Esophagus muscularis mucosa (tissue), 4 donors: ENCODE results near the gene ZRSR2. TPM values are rescaled to one million over a fixed set of nuclear protein-coding genes. Genes with fewer than 3 reads are reported as not detected.
A peak's percentile ranks its signal among the peaks of the same experiment; 100 is the strongest.

Experiments used
- DNase-seq: peaks from one replicate; pipeline ENCODE4 v3.0.0-alpha.2; 2017; ENCODE audit errors: extremely low spot score
- H3K27ac ChIP-seq, 4 donors: fragments of 200-600 bp; sonication (generic); replicated peaks in 1 of 4; 1 replicate in 3 of 4; 2 replicates in 1 of 4; pipeline ENCODE4 v1.5.1; 2016 to 2019; ENCODE audit warnings: mild to moderate bottlenecking in 1 of 4
- H3K27me3 ChIP-seq, 4 donors: fragments of 200-600 bp; sonication (generic); one replicate each; pipeline versions ENCODE4 v1.5.1 to v1.6.0; 2016 to 2019
- H3K36me3 ChIP-seq, 4 donors: fragments of 200-600 bp; sonication (generic); one replicate each; pipeline ENCODE4 v1.5.1; 2016 to 2019
- H3K4me1 ChIP-seq, 4 donors: fragments of 200-600 bp; sonication (generic); one replicate each; pipeline ENCODE4 v1.5.1; 2016 to 2019
- H3K4me3 ChIP-seq, 4 donors: fragments of 200-600 bp; sonication (generic); 1 replicate in 2 of 4; 2 replicates in 2 of 4; pipeline ENCODE4 v1.5.1; 2016 to 2019; ENCODE audit warnings: mild to moderate bottlenecking in 4 of 4, moderate library complexity in 1 of 4
- H3K9me3 ChIP-seq, 4 donors: fragments of 200-600 bp; sonication (generic); 1 replicate in 3 of 4; 2 replicates in 1 of 4; pipeline ENCODE4 v1.5.1; 2016 to 2019
- EP300 ChIP-seq: sonication (generic); formaldehyde crosslinking; IDR thresholded peaks from one replicate; pipeline ENCODE4 v1.6.1; 2017; ENCODE audit warnings: antibody characterized with exemption
- POLR2A ChIP-seq: fragments of 450-650 bp; IDR thresholded peaks from one replicate; pipeline ENCODE4 v1.6.1; 2017; ENCODE audit warnings: antibody characterized with exemption, moderate library complexity, mild to moderate bottlenecking, low read depth
- POLR2AphosphoS5 ChIP-seq, 2 donors: sonication (generic); formaldehyde crosslinking; IDR thresholded peaks; one replicate each; pipeline ENCODE4 v1.6.1; 2017; ENCODE audit warnings: antibody characterized with exemption in 2 of 2
- WGBS: methylation state at CpG from one replicate; pipeline ENCODE4 v1.1.5; 2018; 5-methylcytosine and 5-hydroxymethylcytosine counted together
- intact Hi-C: fragments of 100-400 bp; cut with DNase I; formaldehyde crosslinking; loops from one replicate; pipeline ENCODE4 v1.15.1; 2023
- total RNA-seq, 4 donors: library from RNA; depleted of rRNA; stranded (reverse); fragments of >200 nt; gene quantifications; one replicate each; pipeline versions ENCODE4 v1.1.0 to v1.2.1, GENCODE V29; 2016
- TF ChIP-seq, protein P1 (sequence below), 3 experiments: fragments of 200-600 bp in 2 of 3; fragments of 450-650 bp in 1 of 3; sonication (generic) in 2 of 3; IDR thresholded peaks; one replicate each; pipeline ENCODE4 v1.5.1; 2017 to 2019; ENCODE audit warnings: antibody characterized with exemption in 3 of 3, mild to moderate bottlenecking in 2 of 3, moderate library complexity in 1 of 3

Gene ZRSR2
- total RNA-seq, 4 donors from 2014 or later = 7.0 to 12.4 (median 9.0) TPM

- Histone ChIP-seq H3K36me3 (peaks cover 0 to 86% (median 65%) of the 10 kb centered on the region in 4 donors), H3K27ac (no peak overlapping the region), H3K4me1 (no peaks in the 10 kb centered on the region), H3K27me3 (no peaks in the 10 kb centered on the region), H3K4me3 (no peak overlapping the region), H3K9me3 (no peaks in the 10 kb centered on the region)
- intact Hi-C loops = no loop called here
- WGBS = 93% methylated on average over 8 of the region's 8 CpGs
- DNase-seq = no peak
- TF ChIP-seq POLR2AphosphoS5 (IDR thresholded peaks at IDR 0.05) (no peak), EP300 (no peak), POLR2A (no peak)
- TF ChIP-seq, protein P1, sequence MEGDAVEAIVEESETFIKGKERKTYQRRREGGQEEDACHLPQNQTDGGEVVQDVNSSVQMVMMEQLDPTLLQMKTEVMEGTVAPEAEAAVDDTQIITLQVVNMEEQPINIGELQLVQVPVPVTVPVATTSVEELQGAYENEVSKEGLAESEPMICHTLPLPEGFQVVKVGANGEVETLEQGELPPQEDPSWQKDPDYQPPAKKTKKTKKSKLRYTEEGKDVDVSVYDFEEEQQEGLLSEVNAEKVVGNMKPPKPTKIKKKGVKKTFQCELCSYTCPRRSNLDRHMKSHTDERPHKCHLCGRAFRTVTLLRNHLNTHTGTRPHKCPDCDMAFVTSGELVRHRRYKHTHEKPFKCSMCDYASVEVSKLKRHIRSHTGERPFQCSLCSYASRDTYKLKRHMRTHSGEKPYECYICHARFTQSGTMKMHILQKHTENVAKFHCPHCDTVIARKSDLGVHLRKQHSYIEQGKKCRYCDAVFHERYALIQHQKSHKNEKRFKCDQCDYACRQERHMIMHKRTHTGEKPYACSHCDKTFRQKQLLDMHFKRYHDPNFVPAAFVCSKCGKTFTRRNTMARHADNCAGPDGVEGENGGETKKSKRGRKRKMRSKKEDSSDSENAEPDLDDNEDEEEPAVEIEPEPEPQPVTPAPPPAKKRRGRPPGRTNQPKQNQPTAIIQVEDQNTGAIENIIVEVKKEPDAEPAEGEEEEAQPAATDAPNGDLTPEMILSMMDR (IDR thresholded peaks at IDR 0.05) = no peak
Measured at GRCh38 chrX:15812192-15812938, 22.1 kb downstream of the ZRSR2 start.

- WGBS = 100% methylated on average over 1 of the region's 1 CpG
- DNase-seq = no peak
- Histone ChIP-seq H3K4me3 (no peak overlapping the region), H3K4me1 (no peaks in the 10 kb centered on the region), H3K9me3 (no peaks in the 10 kb centered on the region), H3K27me3 (no peaks in the 10 kb centered on the region), H3K27ac (no peak overlapping the region), H3K36me3 (peaks cover 0 to 90% (median 60%) of the 10 kb centered on the region in 4 donors)
- TF ChIP-seq POLR2AphosphoS5 (IDR thresholded peaks at IDR 0.05) = no peak
- no peak for TF ChIP-seq EP300
- TF ChIP-seq, protein P1 (IDR thresholded peaks at IDR 0.05) = no peak
- TF ChIP-seq POLR2A = no peak
- intact Hi-C loops = no loop called here
Measured at GRCh38 chrX:15813416-15813815, 23.1 kb downstream of the ZRSR2 start.

DNA sequence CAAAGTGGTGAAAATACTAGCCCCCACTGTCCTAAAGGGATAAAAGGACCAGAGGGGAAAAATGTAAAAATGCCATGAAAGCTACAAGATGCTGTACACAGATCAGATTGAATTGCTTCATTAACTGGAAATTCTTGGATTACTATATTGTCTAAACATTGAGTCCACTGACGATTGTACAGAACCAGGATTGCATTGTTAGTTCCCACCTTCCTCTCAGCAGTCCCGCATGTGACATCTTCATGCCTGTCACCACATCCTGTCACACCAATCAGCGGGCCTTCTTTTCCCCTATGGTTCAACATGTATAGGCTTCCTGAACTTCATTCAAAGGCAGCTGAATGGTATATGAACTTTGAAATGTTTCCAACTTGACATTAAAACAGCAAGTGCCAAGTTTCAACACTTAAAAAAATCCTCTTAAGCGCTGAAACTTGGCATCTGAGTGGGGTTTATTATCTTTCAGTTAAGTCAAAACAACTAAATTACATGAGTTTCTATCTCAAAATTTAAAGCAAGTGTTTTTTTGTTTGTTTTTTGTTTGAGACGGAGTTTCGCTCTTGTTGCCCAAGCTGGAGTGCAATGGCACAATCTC lies 24.6 kb downstream of the ZRSR2 start:
- 93% methylated on average over 6 of the region's 6 CpGs for WGBS
- H3K4me3 ChIP-seq = no peak overlapping the region
- H3K4me1 ChIP-seq = no peaks in the 10 kb centered on the region
- H3K27me3 ChIP-seq = no peaks in the 10 kb centered on the region
- intact Hi-C loops = no loop called here
- no peak for DNase-seq
- H3K27ac ChIP-seq = no peak overlapping the region
- H3K36me3 ChIP-seq = peaks cover 0 to 89% (median 58%) of the 10 kb centered on the region in 4 donors
- no peak for TF ChIP-seq POLR2AphosphoS5 (IDR thresholded peaks at IDR 0.05)
- TF ChIP-seq, protein P1 (IDR thresholded peaks at IDR 0.05) = no peak
- TF ChIP-seq POLR2A = no peak
- TF ChIP-seq EP300 = no peak
- no peaks in the 10 kb centered on the region for H3K9me3 ChIP-seq

GRCh38 chrX:15815779-15816437 lies 25.6 kb downstream of the ZRSR2 start:
- 85% methylated on average over 10 of the region's 10 CpGs for WGBS
- H3K36me3 ChIP-seq = peaks cover 0 to 93% (median 58%) of the 10 kb centered on the region in 4 donors
- TF ChIP-seq POLR2A (no peak), EP300 (no peak), POLR2AphosphoS5 (IDR thresholded peaks at IDR 0.05) (no peak)
- TF ChIP-seq, protein P1 (IDR thresholded peaks at IDR 0.05) = peak in 1 of 3 experiments; percentile 21
- no peaks in the 10 kb centered on the region for H3K4me1 ChIP-seq
- no peaks in the 10 kb centered on the region for H3K9me3 ChIP-seq
- H3K27ac ChIP-seq = no peak overlapping the region
- H3K4me3 ChIP-seq = no peak overlapping the region
- intact Hi-C loops = no loop called here
- H3K27me3 ChIP-seq = no peaks in the 10 kb centered on the region
- no peak for DNase-seq
